ENCODE measurements around the gene STK4. TPM values are rescaled to one million over a fixed set of nuclear protein-coding genes. Genes with fewer than 3 reads are reported as not detected.

Gene STK4
- total RNA-seq, 4 donors from 2014 or later, result 9.0 to 43.6 (median 29.6) TPM

DNA sequence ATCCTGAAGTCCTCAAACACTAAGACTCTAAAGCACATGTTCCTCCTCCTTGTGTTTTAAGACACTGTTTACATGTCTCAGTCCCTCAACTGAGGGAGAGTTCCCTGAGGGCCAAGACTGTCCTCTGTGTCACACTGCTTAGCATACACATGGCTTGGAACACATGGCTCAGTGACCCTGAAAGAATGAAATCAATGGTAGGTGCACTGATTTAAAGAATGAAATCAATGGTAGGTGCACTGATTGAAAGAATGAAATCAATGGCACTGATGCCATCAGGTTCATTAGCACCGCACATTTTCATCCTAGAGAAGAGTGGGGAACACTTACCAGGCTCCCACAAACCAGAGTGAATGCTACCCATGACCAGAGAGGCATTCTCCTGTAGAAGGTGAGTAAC lies 15.9 kb upstream of the STK4 start:
- DNase-seq, result no peak
- Histone ChIP-seq H3K27me3 (no peaks in the 10 kb centered on the region), H3K27ac (no peak overlapping the region), H3K36me3 (no peaks in the 10 kb centered on the region), H3K9me3 (no peaks in the 10 kb centered on the region), H3K4me1 (no peaks in the 10 kb centered on the region), H3K4me3 (no peak overlapping the region)
- intact Hi-C loops (cut with DNase I; ENCODE audit: low total_unique reads), result no loop called here
- no peak for TF ChIP-seq POLR2A (IDR thresholded peaks at IDR 0.05)
- TF ChIP-seq, protein P1, sequence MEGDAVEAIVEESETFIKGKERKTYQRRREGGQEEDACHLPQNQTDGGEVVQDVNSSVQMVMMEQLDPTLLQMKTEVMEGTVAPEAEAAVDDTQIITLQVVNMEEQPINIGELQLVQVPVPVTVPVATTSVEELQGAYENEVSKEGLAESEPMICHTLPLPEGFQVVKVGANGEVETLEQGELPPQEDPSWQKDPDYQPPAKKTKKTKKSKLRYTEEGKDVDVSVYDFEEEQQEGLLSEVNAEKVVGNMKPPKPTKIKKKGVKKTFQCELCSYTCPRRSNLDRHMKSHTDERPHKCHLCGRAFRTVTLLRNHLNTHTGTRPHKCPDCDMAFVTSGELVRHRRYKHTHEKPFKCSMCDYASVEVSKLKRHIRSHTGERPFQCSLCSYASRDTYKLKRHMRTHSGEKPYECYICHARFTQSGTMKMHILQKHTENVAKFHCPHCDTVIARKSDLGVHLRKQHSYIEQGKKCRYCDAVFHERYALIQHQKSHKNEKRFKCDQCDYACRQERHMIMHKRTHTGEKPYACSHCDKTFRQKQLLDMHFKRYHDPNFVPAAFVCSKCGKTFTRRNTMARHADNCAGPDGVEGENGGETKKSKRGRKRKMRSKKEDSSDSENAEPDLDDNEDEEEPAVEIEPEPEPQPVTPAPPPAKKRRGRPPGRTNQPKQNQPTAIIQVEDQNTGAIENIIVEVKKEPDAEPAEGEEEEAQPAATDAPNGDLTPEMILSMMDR (IDR thresholded peaks at IDR 0.05), result no peak

DNA sequence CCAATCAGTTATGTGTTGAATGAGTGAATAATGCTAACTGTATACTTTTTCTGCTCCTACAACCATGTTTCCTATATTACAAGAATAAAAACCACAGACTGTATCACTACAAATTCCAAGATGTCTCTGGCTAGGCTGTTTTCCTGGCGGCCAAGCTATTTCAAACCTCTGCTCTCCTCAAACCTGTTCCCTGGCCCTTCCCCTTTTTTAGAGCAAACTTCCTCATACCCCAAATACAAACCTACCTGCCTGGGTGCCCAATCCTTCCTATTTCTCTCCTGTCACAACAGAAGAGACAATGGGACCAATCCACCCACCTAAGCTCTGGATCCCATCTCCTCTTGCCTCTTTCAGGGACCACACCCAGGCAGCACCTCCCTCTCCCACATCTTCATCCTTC lies 13.6 kb upstream of the STK4 start:
- no peaks in the 10 kb centered on the region for H3K36me3 ChIP-seq
- H3K9me3 ChIP-seq, result no peaks in the 10 kb centered on the region

DNA sequence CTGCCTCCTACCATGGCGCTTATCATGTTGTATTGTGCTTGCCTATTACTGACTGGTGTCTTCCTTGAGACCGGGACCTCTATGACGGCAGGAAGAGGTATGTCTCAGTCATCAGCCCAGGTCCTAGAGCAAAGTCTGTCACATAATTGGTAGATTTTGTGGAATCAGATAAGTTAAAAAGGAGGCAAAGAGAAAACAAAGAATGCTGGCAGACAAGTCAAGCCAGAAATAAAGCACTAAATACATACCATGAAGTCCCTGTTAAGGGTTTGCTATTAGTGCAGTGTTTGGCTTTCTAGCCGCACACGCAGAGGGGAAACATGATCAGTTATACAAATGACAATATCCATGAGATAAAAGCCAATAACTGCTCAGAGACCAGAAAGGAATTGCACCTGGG lies 12.1 kb upstream of the STK4 start:
- no peak for DNase-seq
- H3K27me3 ChIP-seq, result no peaks in the 10 kb centered on the region
- H3K4me1 ChIP-seq, result no peaks in the 10 kb centered on the region
- no peaks in the 10 kb centered on the region for H3K9me3 ChIP-seq
- no peak overlapping the region for H3K4me3 ChIP-seq
- intact Hi-C loops (cut with DNase I; ENCODE audit: low total_unique reads), result no loop called here
- H3K36me3 ChIP-seq, result no peaks in the 10 kb centered on the region
- TF ChIP-seq POLR2A (IDR thresholded peaks at IDR 0.05), result no peak
- TF ChIP-seq, protein P1 (IDR thresholded peaks at IDR 0.05), result no peak
- no peak overlapping the region for H3K27ac ChIP-seq

More for the DNA sequence above, 13.6 kb upstream of the STK4 start:
- no peak for TF ChIP-seq POLR2A (IDR thresholded peaks at IDR 0.05)
- TF ChIP-seq, protein P1 (IDR thresholded peaks at IDR 0.05), result no peak
- no peak overlapping the region for H3K4me3 ChIP-seq
- intact Hi-C loops (cut with DNase I; ENCODE audit: low total_unique reads), result no loop called here
- no peak overlapping the region for H3K27ac ChIP-seq
- no peak for DNase-seq
- no peaks in the 10 kb centered on the region for H3K27me3 ChIP-seq
- no peaks in the 10 kb centered on the region for H3K4me1 ChIP-seq

DNA sequence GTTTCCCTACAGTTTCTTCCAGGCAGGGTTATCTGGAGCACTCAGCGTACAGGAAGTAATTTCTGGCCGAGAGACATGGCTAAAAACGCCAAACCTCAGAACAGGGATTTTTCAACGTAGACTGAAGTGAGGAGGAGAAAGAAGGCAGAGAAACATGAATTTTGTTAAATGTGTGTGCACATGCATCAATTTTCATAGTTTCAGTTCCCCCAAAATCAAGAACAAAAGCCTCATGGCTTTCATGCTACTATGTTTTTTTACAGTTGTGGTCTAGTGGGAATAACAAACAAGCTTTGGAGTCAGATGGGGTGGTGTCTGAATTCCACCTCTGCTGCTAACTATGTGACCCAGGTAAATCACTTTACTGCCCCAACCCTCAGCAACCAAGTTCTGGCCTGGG lies 11.0 kb upstream of the STK4 start:
- TF ChIP-seq, protein P1 (IDR thresholded peaks at IDR 0.05), result no peak
- TF ChIP-seq POLR2A (IDR thresholded peaks at IDR 0.05), result no peak
- intact Hi-C loops (cut with DNase I; ENCODE audit: low total_unique reads), result no loop called here
- Histone ChIP-seq H3K36me3 (no peaks in the 10 kb centered on the region), H3K27ac (no peak overlapping the region), H3K27me3 (no peaks in the 10 kb centered on the region), H3K9me3 (no peaks in the 10 kb centered on the region), H3K4me3 (no peak overlapping the region), H3K4me1 (no peaks in the 10 kb centered on the region)
- DNase-seq, result no peak

DNA sequence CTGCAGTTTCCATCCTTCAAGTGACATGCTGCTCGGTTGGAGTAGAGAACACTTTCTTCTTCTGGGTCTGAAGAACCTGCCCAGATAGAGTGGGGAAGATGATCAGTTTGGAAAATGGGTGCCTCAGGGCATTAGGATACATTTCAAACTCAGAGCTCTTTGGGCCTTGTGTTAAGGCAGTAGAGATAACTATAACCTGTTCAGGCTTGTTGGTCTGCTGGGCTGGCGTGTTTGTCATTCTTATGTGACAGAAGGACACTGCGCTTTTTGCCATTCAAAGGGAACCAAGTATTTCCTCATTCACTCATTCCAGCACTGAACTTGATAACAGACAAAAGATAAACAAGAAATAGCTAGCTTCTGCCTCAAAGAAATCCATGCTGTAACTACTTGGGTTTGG lies 9.9 kb upstream of the STK4 start:
- DNase-seq, result no peak
- no peak overlapping the region for H3K27ac ChIP-seq
- no peaks in the 10 kb centered on the region for H3K4me1 ChIP-seq
- H3K27me3 ChIP-seq, result no peaks in the 10 kb centered on the region
- intact Hi-C loops (cut with DNase I; ENCODE audit: low total_unique reads), result no loop called here
- H3K9me3 ChIP-seq, result no peaks in the 10 kb centered on the region
- no peaks in the 10 kb centered on the region for H3K36me3 ChIP-seq
- TF ChIP-seq, protein P1 (IDR thresholded peaks at IDR 0.05), result no peak
- TF ChIP-seq POLR2A (IDR thresholded peaks at IDR 0.05), result no peak
- no peak overlapping the region for H3K4me3 ChIP-seq
